RWPE1 (cell line): ENCODE data around the gene RCN2.

Experiments used
- CTCF ChIA-PET: fragments of 350-600 bp; sonication (Branson Sonifier 250); formaldehyde crosslinking; extraction: SDS; loops from one replicate; lab custom pipeline; 2021; lab: Yijun Ruan, JAX
- POLR2A ChIA-PET: fragments of 400-600 bp; formaldehyde crosslinking; extraction: SDS; loops from one replicate; lab custom pipeline; 2020; ENCODE audit warnings: antibody characterized with exemption; ENCODE audit not compliant: low non-redundant PET; lab: Yijun Ruan, JAX
- DNase-seq: peaks from one replicate; pipeline ENCODE4 v3.0.0; 2012; ENCODE audit warnings: low spot score
- H3K27ac ChIP-seq: fragments of 450-650 bp; 2 replicates; pipeline ENCODE4 v1.5.1; 2017
- CTCF ChIP-seq: fragments of 450-650 bp; conservative IDR thresholded peaks from 2 replicates; pipeline ENCODE4 v1.5.1; 2017; ENCODE audit warnings: low read depth, mild to moderate bottlenecking

Gene RCN2

GRCh38 chr15:76901965-76902364 lies 29.6 kb upstream of the RCN2 start:
- no peak for TF ChIP-seq CTCF
- ChIA-PET POLR2A (no interaction called here), CTCF (interaction anchor here (1.0 kb wide), 1 partner anchor 217 kb away, joined by 3 read pairs; no protein-coding TSS in a partner anchor)
- DNase-seq, result no peak
- H3K27ac ChIP-seq, result no peak overlapping the region

DNA sequence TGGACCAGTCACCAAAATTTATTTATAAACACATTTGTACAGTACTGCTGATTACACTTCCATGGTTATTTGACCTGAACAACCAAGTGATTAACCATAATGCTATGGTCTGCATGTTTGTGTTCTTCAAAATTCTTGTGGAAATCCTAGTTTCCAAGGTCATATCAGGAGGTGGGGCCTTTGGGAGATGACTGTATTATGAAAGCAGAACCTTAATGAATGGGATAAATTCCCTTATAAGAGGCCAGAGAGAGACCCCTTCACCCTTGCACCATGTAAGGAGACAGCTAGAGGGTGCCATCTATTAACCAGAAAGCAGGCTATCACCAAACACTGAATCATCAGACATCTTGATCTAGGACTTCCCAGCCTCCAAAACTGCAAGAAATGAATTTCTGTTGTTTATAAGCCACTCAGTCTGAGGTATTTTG lies 28.3 kb upstream of the RCN2 start:
- no peak for DNase-seq
- H3K27ac ChIP-seq, result no peak overlapping the region
- ChIA-PET CTCF (interaction anchor here (0.6 kb wide), 2 partner anchors 99 to 640 kb away, joined by 3 read pairs; no protein-coding TSS in a partner anchor), POLR2A (no interaction called here)
- TF ChIP-seq CTCF, result peak; percentile 23; the same call in 1 of the 2 replicates

DNA sequence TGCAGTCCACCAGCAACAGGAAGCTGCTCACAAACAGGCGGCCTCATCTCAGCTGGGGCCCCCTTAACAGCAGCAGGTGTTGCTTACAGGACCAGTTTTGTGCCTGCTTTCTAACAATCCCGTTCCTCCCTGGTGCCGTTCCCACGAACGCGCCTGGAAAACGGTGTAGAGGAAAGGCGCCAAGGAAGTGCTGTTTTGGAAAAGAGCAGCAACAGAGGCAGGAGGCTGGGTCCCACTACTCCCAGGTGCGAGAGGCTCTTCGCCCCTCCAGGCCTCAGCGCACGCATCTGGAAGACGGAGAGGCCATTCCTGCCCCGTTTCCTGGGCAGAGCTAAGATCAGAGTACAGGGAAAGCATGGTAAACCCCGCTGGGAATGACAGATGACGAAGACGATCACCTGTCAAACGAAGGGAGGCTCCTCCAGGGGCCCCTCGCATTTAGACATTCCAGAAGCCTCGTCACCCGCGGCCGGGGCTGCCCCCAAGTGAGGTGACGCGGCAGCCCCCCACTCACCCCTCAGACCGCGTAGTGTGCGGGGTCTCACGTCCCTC lies 27.0 kb upstream of the RCN2 start:
- H3K27ac ChIP-seq, result peak overlapping the region; percentile 83
- TF ChIP-seq CTCF, result no peak
- ChIA-PET POLR2A (no interaction called here), CTCF (interaction anchor here (0.8 kb wide), 1 partner anchor 689 kb away, joined by 3 read pairs; no protein-coding TSS in a partner anchor)
- DNase-seq, result peak; percentile 57

DNA sequence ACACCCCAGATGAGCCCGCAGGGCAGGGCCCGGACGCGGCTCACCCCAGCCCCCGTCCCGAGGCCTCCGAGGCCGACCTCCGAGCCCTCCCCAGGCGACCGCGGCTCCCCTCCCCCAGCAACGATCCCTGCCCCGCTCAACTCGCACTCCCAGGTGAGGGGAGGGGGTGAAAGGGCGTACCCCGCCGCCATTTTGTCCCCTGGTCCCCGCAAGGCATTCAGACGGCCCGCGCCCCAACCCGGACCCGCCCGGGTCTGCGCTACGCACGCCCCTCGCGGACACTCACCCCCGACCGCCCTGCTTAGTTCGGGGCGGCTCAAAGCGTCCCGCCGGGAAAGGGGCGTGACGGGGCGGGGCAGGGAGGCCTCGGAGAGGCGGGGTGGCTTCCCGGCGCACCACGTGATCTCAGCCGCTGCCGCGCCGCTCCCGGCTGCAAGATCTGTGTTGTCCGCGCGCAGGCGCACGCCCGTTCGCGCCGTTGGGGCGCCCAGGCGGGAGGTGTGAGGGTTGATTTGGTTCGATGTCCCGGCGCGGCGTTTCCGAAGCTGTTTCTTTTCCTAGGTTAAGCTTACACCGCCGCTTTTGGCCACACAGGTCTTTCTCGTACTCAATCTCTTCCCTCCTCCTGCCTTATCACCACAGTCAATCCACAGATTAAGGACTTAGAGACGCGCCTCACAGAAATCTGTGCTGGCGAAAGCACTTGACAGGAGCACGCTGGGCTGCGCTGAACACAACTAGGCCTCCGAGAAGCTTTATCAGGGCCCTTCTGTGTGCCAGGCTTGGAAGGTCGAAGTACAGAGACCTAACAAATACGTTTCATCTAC lies 26.3 kb upstream of the RCN2 start, which contains the start of gene SCAPER:
Gene SCAPER (minus strand): TSS at position 328 of the 827 bp plus-strand sequence. CDS start 21,523 bp downstream, outside the sequence.
- peak within 1 kb of the TSS; percentile 83 for H3K27ac ChIP-seq
- ChIA-PET CTCF (interaction anchor here (0.6 kb wide), 1 partner anchor 1915 kb away, joined by 3 read pairs; no protein-coding TSS in a partner anchor), POLR2A (no interaction called here)
- no peak for TF ChIP-seq CTCF
- peak; percentile 90 for DNase-seq

- no peak for DNase-seq
- peak overlapping the region; percentile 83 for H3K27ac ChIP-seq
- POLR2A ChIA-PET, result no interaction called here
- CTCF ChIA-PET, result interaction anchor here (0.6 kb wide), 1 partner anchor 1915 kb away, joined by 3 read pairs; no protein-coding TSS in a partner anchor
- TF ChIP-seq CTCF, result no peak
Measured at GRCh38 chr15:76905855-76906254, 25.7 kb upstream of the RCN2 start.

DNA sequence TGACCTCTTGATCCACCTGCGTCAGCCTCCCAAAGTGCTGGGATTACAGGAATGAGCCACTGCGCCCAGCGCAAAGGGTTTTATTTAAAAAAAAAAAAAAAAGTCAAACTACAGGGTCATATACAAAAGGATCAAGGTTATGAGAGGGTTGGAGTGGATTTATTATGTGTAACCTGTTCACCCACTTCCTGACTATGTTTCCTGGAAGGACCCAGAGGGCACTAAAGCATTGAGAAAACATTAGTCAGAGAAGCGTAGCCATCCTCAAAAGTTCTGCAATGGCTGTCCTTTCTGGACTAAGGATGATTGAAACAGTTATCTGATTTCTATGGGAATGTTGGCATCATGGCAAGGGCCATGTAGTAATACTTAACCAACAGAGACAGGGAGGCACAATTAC lies 19.1 kb upstream of the RCN2 start:
- no peak for TF ChIP-seq CTCF
- no peak for DNase-seq
- ChIA-PET CTCF (no interaction called here), POLR2A (no interaction called here)
- no peak overlapping the region for H3K27ac ChIP-seq
